NCI-H82 treated with DMSO at 0.1 percent for 48 hours (cell line): Measurements from ENCODE around the gene TEX19.
A peak's percentile ranks its signal among the peaks of the same experiment; 100 is the strongest.
"Not testable (repeated sequence)": the region's sequence is repeated elsewhere in the genome, so short reads cannot be mapped to it uniquely, and the experiment has no call there.

ENCODE experiments used
- DNase-seq: peaks from one replicate; lab custom pipeline; 2025; ENCODE audit not compliant: unreplicated experiment; lab: John Stamatoyannopoulos, UW

Gene TEX19

GRCh38 chr17:82334622-82335394 lies 24.2 kb upstream of the TEX19 start:
- DNase-seq, result no peak

GRCh38 chr17:82338858-82339633 lies 20.0 kb upstream of the TEX19 start:
- DNase-seq, result no peak

- no peak for DNase-seq
Observed at GRCh38 chr17:82339634-82340580, 19.1 kb upstream of the TEX19 start.

GRCh38 chr17:82342361-82343079 lies 16.5 kb upstream of the TEX19 start:
- no peak for DNase-seq

- no peak for DNase-seq
Observed at GRCh38 chr17:82343560-82343959, 15.5 kb upstream of the TEX19 start.

GRCh38 chr17:82344175-82344907 lies 14.7 kb upstream of the TEX19 start:
- DNase-seq, result no peak

- no peak for DNase-seq
Observed at GRCh38 chr17:82345151-82345976, 13.7 kb upstream of the TEX19 start.

GRCh38 chr17:82346342-82347300 lies 12.4 kb upstream of the TEX19 start:
- DNase-seq, result no peak

- DNase-seq, result not testable (repeated sequence)
Observed at GRCh38 chr17:82347994-82348393, 11.1 kb upstream of the TEX19 start.

GRCh38 chr17:82348434-82348833 lies 10.6 kb upstream of the TEX19 start:
- no peak for DNase-seq

GRCh38 chr17:82348866-82349265 lies 10.2 kb upstream of the TEX19 start:
- no peak for DNase-seq

GRCh38 chr17:82349287-82349701 lies 9.8 kb upstream of the TEX19 start:
- DNase-seq, result no peak

- DNase-seq, result no peak
Observed at GRCh38 chr17:82350182-82351030, 8.6 kb upstream of the TEX19 start.

GRCh38 chr17:82351254-82351712 lies 7.8 kb upstream of the TEX19 start:
- no peak for DNase-seq

GRCh38 chr17:82351713-82352488 lies 7.1 kb upstream of the TEX19 start:
- peak; percentile 44 for DNase-seq

GRCh38 chr17:82353484-82353883 lies 5.6 kb upstream of the TEX19 start:
- DNase-seq, result no peak
